Measurements from ENCODE around the gene SLC7A14. TPM values are rescaled to one million over a fixed set of nuclear protein-coding genes. Genes with fewer than 3 reads are reported as not detected.
A peak's percentile ranks its signal among the peaks of the same experiment; 100 is the strongest.

Gene SLC7A14
- total and polyA plus RNA-seq, 2 of the 4 experiments (the other 2 are of a cell fraction), result 2.7 to 6.8 TPM

- no peaks in the 10 kb centered on the region for H4K20me1 ChIP-seq (ENCODE audit: insufficient read depth, low read length)
- H2AK5ac ChIP-seq (ENCODE audit: low read depth, low read length), result no peak overlapping the region
- peaks cover 7% of the 10 kb centered on the region for H3K4me1 ChIP-seq (ENCODE audit: control insufficient read depth, insufficient read depth, low read length)
- H3K27me3 ChIP-seq (ENCODE audit: control insufficient read depth, insufficient read depth, low read length), result no peaks in the 10 kb centered on the region
- no peaks in the 10 kb centered on the region for H3K9me3 ChIP-seq (ENCODE audit: control insufficient read depth, insufficient read depth, low read length)
- ChIA-PET POLR2A (ENCODE audit: unreplicated experiment) (no interaction called here), CTCF (no interaction called here)
- no peak overlapping the region for H3K9ac ChIP-seq (ENCODE audit: low read depth, low read length)
- no peak overlapping the region for H2BK20ac ChIP-seq (ENCODE audit: low read depth, low read length)
- ATAC-seq (ENCODE audit: low read depth), result no peak
- H3K27ac ChIP-seq (ENCODE audit: insufficient read depth, low read length), result no peak overlapping the region
- in situ Hi-C loops (cut with MboI; ENCODE audit: low sequenced_read_pairs) (loop anchor here (10.0 kb wide), 1 partner anchor 194 kb away; no protein-coding TSS in a partner anchor), intact Hi-C loops (cut with micrococcal nuclease) (no loop called here), dilution Hi-C loops (cut with HindIII; ENCODE audit: low sequenced_read_pairs, unreplicated experiment) (no loop called here)
- DNase-seq, result no peak
- no TSS peak for BruUV-seq (replicated peaks)
- H4K5ac ChIP-seq (ENCODE audit: low read depth, low read length), result no peak overlapping the region
- no peak overlapping the region for H2AFZ ChIP-seq (replicated peaks; ENCODE audit: low read length, poor library complexity)
- H3K4me3 ChIP-seq (ENCODE audit: insufficient read depth, low read depth, low read length), result no peak overlapping the region
- H3K18ac ChIP-seq (ENCODE audit: low read depth, low read length), result no peak overlapping the region
- no peak overlapping the region for H3K4me2 ChIP-seq (ENCODE audit: low read depth, low read length)
- peaks cover 5% of the 10 kb centered on the region for H3K9me1 ChIP-seq (ENCODE audit: insufficient read depth, low read length)
- no peak overlapping the region for H3K4ac ChIP-seq (ENCODE audit: low read depth, low read length)
- H4K8ac ChIP-seq (ENCODE audit: low read depth in 2 of 2, low read length in 2 of 2), result no peak overlapping the region
- H3K56ac ChIP-seq (ENCODE audit: extremely low read depth, insufficient read depth, low read length), result no peak overlapping the region
- no CpG with 5 or more reads among the region's 8 CpGs for WGBS, 2 experiments (ENCODE audit: extremely low coverage in 2 of 2, insufficient read length in 1 of 2)
- no peaks in the 10 kb centered on the region for H3K79me1 ChIP-seq (ENCODE audit: low read depth in 1 of 2, low read length in 2 of 2)
- no peak overlapping the region for H3K23ac ChIP-seq (ENCODE audit: low read depth, low read length)
- H2AK9ac ChIP-seq (replicated peaks; ENCODE audit: low read depth, low read length, poor library complexity), result no peak overlapping the region
- no peak overlapping the region for H2BK15ac ChIP-seq (ENCODE audit: low read depth, low read length)
- no peak overlapping the region for H2BK120ac ChIP-seq (ENCODE audit: low read depth, low read length)
- peak; percentile 58 for TF ChIP-seq MAFK (IDR thresholded peaks at IDR 0.05; ENCODE audit: low read depth, low read length)
- TF ChIP-seq RFX5 (IDR thresholded peaks at IDR 0.05; ENCODE audit: low read depth, low read length), result no peak
- no peak overlapping the region for H2BK5ac ChIP-seq (ENCODE audit: low read depth, low read length, poor library complexity, severe bottlenecking)
- no peaks in the 10 kb centered on the region for H3K36me3 ChIP-seq (ENCODE audit: control insufficient read depth, insufficient read depth, low read length)
- H4K91ac ChIP-seq (ENCODE audit: insufficient read depth, low read depth, low read length), result no peak overlapping the region
- H3K14ac ChIP-seq (replicated peaks; ENCODE audit: low read depth, low read length), result no peak overlapping the region
Observed at GRCh38 chr3:170610321-170610884, 24.5 kb upstream of the SLC7A14 start.

All from IMR-90 (cell line).